Activated CD8-positive, alpha-beta T cell treated with anti-CD3 and anti-CD28 coated beads for 36 hours (primary cell): ENCODE results near the gene HIVEP2. TPM values are rescaled to one million over a fixed set of nuclear protein-coding genes. Genes with fewer than 3 reads are reported as not detected.

Experiments used
- ATAC-seq: fragments of 200-7000 bp; cut with Tn5 transposase; one replicate; pipeline ENCODE4 v1.10.0; 2021; ENCODE audit warnings: mild to moderate bottlenecking, moderate library complexity
- CTCF ChIA-PET: fragments of 350-600 bp; sonication (Branson Sonifier 250); formaldehyde crosslinking; loops from one replicate; lab custom pipeline; 2021; ENCODE audit warnings: antibody characterized with exemption; lab: Charles Lee
- POLR2A ChIA-PET: fragments of 350-600 bp; sonication (Branson Sonifier 250); formaldehyde crosslinking; loops from one replicate; lab custom pipeline; 2021; ENCODE audit warnings: antibody characterized with exemption; lab: Charles Lee
- DNase-seq: peaks from one replicate; pipeline ENCODE4 v3.0.0-alpha.2; 2020
- H3K27ac Mint-ChIP-seq: one replicate; pipeline ENCODE4 v1.8.0; 2021; ENCODE audit warnings: mild to moderate bottlenecking, mixed read lengths
- H3K27me3 Mint-ChIP-seq: one replicate; pipeline ENCODE4 v1.8.0; 2021; ENCODE audit warnings: mixed read lengths
- H3K36me3 Mint-ChIP-seq: one replicate; pipeline ENCODE4 v1.8.0; 2021; ENCODE audit warnings: low read depth, mixed read lengths
- H3K4me1 Mint-ChIP-seq: one replicate; pipeline ENCODE4 v1.8.0; 2021; ENCODE audit warnings: low read depth, mixed read lengths
- H3K4me3 Mint-ChIP-seq: one replicate; pipeline ENCODE4 v1.8.0; 2021; ENCODE audit warnings: mild to moderate bottlenecking, moderate library complexity, mixed read lengths
- H3K9me3 Mint-ChIP-seq: one replicate; pipeline ENCODE4 v1.8.0; 2021; ENCODE audit warnings: mixed read lengths
- intact Hi-C: fragments of 100-400 bp; cut with micrococcal nuclease; formaldehyde crosslinking; loops from one replicate; pipeline ENCODE4 v1.10.0; 2022
- total RNA-seq, 2 experiments: library from RNA; stranded (reverse); gene quantifications; one replicate each; pipeline ENCODE4 v1.2.3, GENCODE V29; 2021
- TF ChIP-seq, protein P1 (sequence below): fragments of 200-600 bp; IDR thresholded peaks from one replicate; pipeline ENCODE4 v1.8.0; 2022; ENCODE audit warnings: antibody characterized with exemption, mild to moderate bottlenecking

The HIVEP2 gene
- total RNA-seq, 2 experiments from 2014 or later, result 31.8 to 38.1 TPM

DNA sequence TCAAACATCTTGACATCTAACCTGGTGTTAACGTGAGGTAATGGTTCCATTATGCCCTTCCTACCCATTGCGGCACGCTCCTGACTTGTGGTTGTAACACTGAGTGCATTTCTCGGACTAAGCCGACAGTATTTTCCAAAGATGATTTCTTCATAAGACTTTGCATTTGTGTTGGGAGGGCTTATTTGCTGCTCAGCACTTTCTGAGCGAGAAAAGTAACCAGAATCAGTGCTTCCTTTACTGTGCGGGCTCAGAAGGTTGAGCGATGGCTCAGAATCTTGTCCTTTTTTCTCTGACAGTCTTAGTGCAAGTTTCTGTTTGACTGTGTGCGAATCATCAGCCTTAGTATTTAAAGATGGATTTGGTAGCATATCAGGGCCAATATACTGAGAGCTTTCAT lies 171.7 kb downstream of the HIVEP2 start:
- peak; percentile 87 for ATAC-seq
- H3K27ac Mint-ChIP-seq, result peak overlapping the region; percentile 81
- H3K9me3 Mint-ChIP-seq, result no peaks in the 10 kb centered on the region
- ChIA-PET POLR2A (interaction anchor here (0.8 to 1.8 kb wide), 3 partner anchors 37 to 84 kb away, joined by 3 to 6 read pairs (median 3); no protein-coding TSS in a partner anchor), CTCF (no interaction called here)
- peaks cover 55% of the 10 kb centered on the region for H3K4me1 Mint-ChIP-seq
- TF ChIP-seq, protein P1, sequence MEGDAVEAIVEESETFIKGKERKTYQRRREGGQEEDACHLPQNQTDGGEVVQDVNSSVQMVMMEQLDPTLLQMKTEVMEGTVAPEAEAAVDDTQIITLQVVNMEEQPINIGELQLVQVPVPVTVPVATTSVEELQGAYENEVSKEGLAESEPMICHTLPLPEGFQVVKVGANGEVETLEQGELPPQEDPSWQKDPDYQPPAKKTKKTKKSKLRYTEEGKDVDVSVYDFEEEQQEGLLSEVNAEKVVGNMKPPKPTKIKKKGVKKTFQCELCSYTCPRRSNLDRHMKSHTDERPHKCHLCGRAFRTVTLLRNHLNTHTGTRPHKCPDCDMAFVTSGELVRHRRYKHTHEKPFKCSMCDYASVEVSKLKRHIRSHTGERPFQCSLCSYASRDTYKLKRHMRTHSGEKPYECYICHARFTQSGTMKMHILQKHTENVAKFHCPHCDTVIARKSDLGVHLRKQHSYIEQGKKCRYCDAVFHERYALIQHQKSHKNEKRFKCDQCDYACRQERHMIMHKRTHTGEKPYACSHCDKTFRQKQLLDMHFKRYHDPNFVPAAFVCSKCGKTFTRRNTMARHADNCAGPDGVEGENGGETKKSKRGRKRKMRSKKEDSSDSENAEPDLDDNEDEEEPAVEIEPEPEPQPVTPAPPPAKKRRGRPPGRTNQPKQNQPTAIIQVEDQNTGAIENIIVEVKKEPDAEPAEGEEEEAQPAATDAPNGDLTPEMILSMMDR, result no peak
- H3K27me3 Mint-ChIP-seq, result no peaks in the 10 kb centered on the region
- intact Hi-C loops, result no loop called here
- peak; percentile 52 for DNase-seq
- H3K4me3 Mint-ChIP-seq, result no peak overlapping the region
- H3K36me3 Mint-ChIP-seq, result peaks cover 70% of the 10 kb centered on the region

DNA sequence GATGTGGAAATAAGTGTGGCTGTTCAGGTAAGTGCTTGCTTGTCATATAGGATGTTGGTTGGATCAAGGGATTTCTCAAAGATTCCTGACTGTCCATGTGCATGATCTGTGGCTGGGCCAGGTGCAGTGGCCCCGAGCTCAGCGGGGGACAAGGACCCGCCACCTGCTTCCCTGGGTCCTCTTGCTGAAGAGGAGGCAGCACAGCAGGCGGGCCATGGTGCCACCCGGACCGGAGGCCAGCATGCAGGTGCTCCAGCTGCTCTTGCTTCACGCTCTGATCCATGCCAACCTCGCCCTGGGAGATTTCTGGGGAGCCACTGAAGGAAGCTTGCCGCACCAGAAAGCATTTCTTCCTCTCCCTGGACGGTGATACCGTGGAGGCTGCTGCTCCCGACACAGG lies 173.8 kb downstream of the HIVEP2 start:
- Mint-ChIP-seq H3K4me1 (peaks cover 68% of the 10 kb centered on the region), H3K36me3 (peaks cover 84% of the 10 kb centered on the region), H3K27me3 (no peaks in the 10 kb centered on the region), H3K27ac (peak overlapping the region; percentile 9), H3K4me3 (no peak overlapping the region), H3K9me3 (no peaks in the 10 kb centered on the region)
- intact Hi-C loops, result no loop called here
- DNase-seq (no peak), ATAC-seq (no peak)
- ChIA-PET POLR2A (interaction anchor here (0.7 to 0.9 kb wide), 3 partner anchors 8 to 142 kb away, joined by 3 to 4 read pairs (median 3); no protein-coding TSS in a partner anchor), CTCF (interaction anchor here (1.8 kb wide), 1 partner anchor 27 kb away, joined by 3 read pairs; no protein-coding TSS in a partner anchor)
- TF ChIP-seq, protein P1, result no peak

DNA sequence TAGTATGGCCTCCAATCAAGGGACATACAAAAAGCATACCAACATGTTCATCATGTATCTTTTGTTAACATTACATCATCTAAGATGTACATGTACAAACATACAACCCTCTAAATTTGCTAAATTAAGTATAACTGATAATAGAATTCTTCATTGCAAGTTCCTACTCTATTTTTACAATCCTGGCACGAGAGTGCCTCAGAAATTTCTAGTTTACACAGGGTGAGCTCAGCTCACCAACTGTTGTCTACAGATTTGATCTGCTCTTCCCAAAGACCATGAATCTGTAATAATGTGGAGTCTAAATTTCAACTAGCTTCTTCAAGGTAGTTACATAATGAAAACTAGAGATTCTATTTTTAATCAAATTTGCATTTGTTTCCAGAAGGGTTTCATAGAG lies 179.7 kb downstream of the HIVEP2 start:
- CTCF ChIA-PET, result interaction anchor here (1.2 to 2.0 kb wide), 2 partner anchors 13 to 47 kb away, joined by 4 read pairs; no protein-coding TSS in a partner anchor
- H3K9me3 Mint-ChIP-seq, result no peaks in the 10 kb centered on the region
- intact Hi-C loops, result no loop called here
- no peak overlapping the region for H3K4me3 Mint-ChIP-seq
- TF ChIP-seq, protein P1, result no peak
- POLR2A ChIA-PET, result no interaction called here
- no peak for ATAC-seq
- no peak overlapping the region for H3K27ac Mint-ChIP-seq
- H3K4me1 Mint-ChIP-seq, result peaks cover 60% of the 10 kb centered on the region
- no peak for DNase-seq
- H3K36me3 Mint-ChIP-seq, result peaks cover 75% of the 10 kb centered on the region
- H3K27me3 Mint-ChIP-seq, result no peaks in the 10 kb centered on the region

DNA sequence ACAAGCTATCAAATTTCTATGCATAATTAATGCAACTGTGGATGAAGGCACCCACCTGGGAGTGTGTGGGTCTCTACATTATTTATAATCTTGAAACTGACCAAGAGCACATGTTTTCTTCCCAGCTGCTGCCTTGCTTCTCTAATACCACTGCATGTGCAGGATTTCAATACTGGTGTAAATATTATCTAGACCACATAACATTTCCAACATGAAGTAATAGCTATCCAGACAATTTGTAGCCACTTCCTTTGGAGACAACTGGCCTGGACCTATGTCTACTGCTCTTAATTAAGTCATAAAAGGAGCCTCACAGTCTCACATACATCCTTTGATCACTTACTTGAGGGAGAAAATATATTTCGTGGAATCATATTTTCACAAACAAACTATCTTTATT lies 180.7 kb downstream of the HIVEP2 start:
- ATAC-seq (no peak), DNase-seq (no peak)
- ChIA-PET POLR2A (interaction anchor here (0.7 kb wide), 1 partner anchor 18 kb away, joined by 3 read pairs; no protein-coding TSS in a partner anchor), CTCF (interaction anchor here (1.2 kb wide), 1 partner anchor 46 kb away, joined by 4 read pairs; no protein-coding TSS in a partner anchor)
- peaks cover 50% of the 10 kb centered on the region for H3K4me1 Mint-ChIP-seq
- TF ChIP-seq, protein P1, result no peak
- peak overlapping the region; percentile 12 for H3K27ac Mint-ChIP-seq
- peaks cover 76% of the 10 kb centered on the region for H3K36me3 Mint-ChIP-seq
- H3K27me3 Mint-ChIP-seq, result no peaks in the 10 kb centered on the region
- H3K4me3 Mint-ChIP-seq, result no peak overlapping the region
- no peaks in the 10 kb centered on the region for H3K9me3 Mint-ChIP-seq
- intact Hi-C loops, result no loop called here

DNA sequence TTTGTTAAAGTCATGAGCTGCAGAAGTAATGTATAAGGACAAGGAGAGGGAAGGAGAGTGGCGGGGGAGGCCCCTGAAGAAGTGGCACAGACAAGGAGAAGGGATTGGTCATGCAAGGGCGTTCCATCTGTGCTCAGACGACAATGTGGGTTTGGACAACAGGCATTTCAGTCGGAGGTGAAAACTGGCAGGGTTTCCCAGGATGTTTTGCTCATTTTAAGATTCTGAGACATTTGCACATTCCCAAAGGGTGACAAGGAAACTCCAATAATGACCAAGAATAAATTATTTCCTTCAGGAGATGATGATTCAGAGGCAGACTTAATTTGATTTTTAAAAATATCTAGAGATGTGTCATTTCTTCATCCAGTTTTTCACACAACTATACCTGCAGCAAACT lies 181.8 kb downstream of the HIVEP2 start:
- no peak for ATAC-seq
- POLR2A ChIA-PET, result interaction anchor here (0.7 kb wide), 1 partner anchor 8 kb away, joined by 3 read pairs; no protein-coding TSS in a partner anchor
- H3K4me3 Mint-ChIP-seq, result no peak overlapping the region
- H3K27me3 Mint-ChIP-seq, result no peaks in the 10 kb centered on the region
- peaks cover 48% of the 10 kb centered on the region for H3K4me1 Mint-ChIP-seq
- peaks cover 78% of the 10 kb centered on the region for H3K36me3 Mint-ChIP-seq
- peak overlapping the region; percentile 27 for H3K27ac Mint-ChIP-seq
- CTCF ChIA-PET, result interaction anchor here (0.6 kb wide), 1 partner anchor 20 kb away, joined by 3 read pairs; no protein-coding TSS in a partner anchor
- intact Hi-C loops, result no loop called here
- TF ChIP-seq, protein P1, result no peak
- no peak for DNase-seq
- H3K9me3 Mint-ChIP-seq, result no peaks in the 10 kb centered on the region
